H1 (cell line): ENCODE data around the gene CYB5R3.

Experiments used
- ATF2 ChIP-seq: IDR thresholded peaks from 2 replicates; pipeline ENCODE4 v1.6.1; 2012; ENCODE audit warnings: low read length, inconsistent platforms
- CBX5 ChIP-seq: fragments of 300-800, 300-1000 bp; sonication (generic); IDR thresholded peaks from 2 replicates; pipeline ENCODE4 v1.7.1; 2016; ENCODE audit warnings: antibody characterized with exemption, low read length, low read depth
- HDAC2 ChIP-seq, 2 experiments: fragments of 300-600 bp in 1 of 2; sonication (generic) in 1 of 2; IDR thresholded peaks; 2 replicates each; pipeline ENCODE4 v1.6.1; 2011 to 2012; ENCODE audit warnings: low read depth in 2 of 2, low read length in 2 of 2, mild to moderate bottlenecking in 2 of 2, moderate library complexity in 2 of 2, borderline replicate concordance in 1 of 2, inconsistent platforms in 1 of 2
- POLR2A ChIP-seq, 2 experiments: IDR thresholded peaks; 1 replicate in 1 of 2; 2 replicates in 1 of 2; pipeline ENCODE4 v1.6.1; 2011; ENCODE audit warnings: low read depth in 2 of 2, low read length in 2 of 2, mild to moderate bottlenecking in 2 of 2; ENCODE audit errors: control extremely low read depth in 1 of 2
- POLR2AphosphoS5 ChIP-seq: IDR thresholded peaks from 2 replicates; pipeline ENCODE4 v1.6.1; 2011; ENCODE audit warnings: low read depth, low read length
- RNF2 ChIP-seq: fragments of 200-900, 300-1000 bp; sonication (generic); IDR thresholded peaks from 2 replicates; pipeline ENCODE4 v1.7.1; 2016; ENCODE audit warnings: borderline replicate concordance, low read depth, mild to moderate bottlenecking, antibody characterized with exemption, low read length; ENCODE audit not compliant: poor library complexity, severe bottlenecking; ENCODE audit errors: missing control alignments
- SIN3A ChIP-seq, 2 experiments: IDR thresholded peaks in 1 of 2; conservative IDR thresholded peaks in 1 of 2; 2 replicates each; pipeline ENCODE4 v1.6.1; 2011 to 2012; ENCODE audit warnings: low read length in 2 of 2, improper control_type of control experiment in 1 of 2, low read depth in 1 of 2, mild to moderate bottlenecking in 1 of 2
- SRF ChIP-seq: IDR thresholded peaks from 2 replicates; pipeline ENCODE4 v1.6.1; 2011; ENCODE audit warnings: mild to moderate bottlenecking, low read depth, low read length, moderate library complexity
- TAF1 ChIP-seq: IDR thresholded peaks from 2 replicates; pipeline ENCODE4 v1.6.1; 2011; ENCODE audit warnings: mild to moderate bottlenecking, low read depth, low read length
- TCF12 ChIP-seq: IDR thresholded peaks from 2 replicates; pipeline ENCODE4 v1.6.1; 2011; ENCODE audit warnings: low read depth, mild to moderate bottlenecking, low read length
- ZNF274 ChIP-seq: IDR thresholded peaks from 2 replicates; pipeline ENCODE4 v1.7.0; 2012; ENCODE audit warnings: low read length, borderline replicate concordance; ENCODE audit errors: extremely low read depth
- TF ChIP-seq, protein P1 (sequence below), 3 experiments: IDR thresholded peaks; 1 replicate in 2 of 3; 2 replicates in 1 of 3; pipeline versions ENCODE4 v1.5.1 to v1.6.1; 2011; ENCODE audit warnings: low read length in 3 of 3, mild to moderate bottlenecking in 3 of 3, inconsistent platforms in 2 of 3, low read depth in 1 of 3, moderate library complexity in 1 of 3; ENCODE audit not compliant: insufficient read depth in 1 of 3; ENCODE audit errors: control extremely low read depth in 1 of 3

DNA sequence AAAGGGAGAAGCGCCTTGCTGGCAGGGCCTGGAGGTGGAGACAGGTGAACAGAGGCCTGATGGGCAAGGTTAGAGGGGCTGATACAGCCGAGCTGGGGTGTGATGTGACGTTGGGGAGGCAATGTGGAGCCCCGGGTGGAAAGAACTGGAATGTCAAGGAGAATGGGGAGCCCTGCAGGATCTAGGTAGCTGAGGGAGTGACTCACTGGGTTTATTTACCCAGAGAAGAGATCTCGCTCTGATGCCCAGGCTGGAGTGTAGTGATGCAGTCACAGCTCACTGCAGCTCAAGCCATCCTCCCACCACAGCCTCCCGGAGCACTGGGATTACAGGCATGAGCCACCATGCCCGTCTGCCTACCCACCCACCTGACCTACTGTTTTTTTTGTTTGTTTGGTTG, 1.9 kb upstream of the CYB5R3 start:
- TF ChIP-seq RNF2 (no peak), CBX5 (no peak), POLR2A (IDR thresholded peaks at IDR 0.05; ENCODE audit: control extremely low read depth in 1 of 2, low read depth in 2 of 2, low read length in 2 of 2) (no peak), SIN3A (conservative IDR thresholded peaks at IDR 0.05 in 1 of 2, IDR thresholded peaks at IDR 0.05 in 1 of 2; ENCODE audit: low read depth in 1 of 2, low read length in 2 of 2) (no peak), POLR2AphosphoS5 (no peak), TAF1 (no peak), SRF (no peak), ZNF274 (no peak), HDAC2 (IDR thresholded peaks at IDR 0.05; ENCODE audit: borderline replicate concordance in 1 of 2, low read depth in 2 of 2, low read length in 2 of 2) (no peak), TCF12 (no peak), ATF2 (no peak)
- TF ChIP-seq, protein P1, sequence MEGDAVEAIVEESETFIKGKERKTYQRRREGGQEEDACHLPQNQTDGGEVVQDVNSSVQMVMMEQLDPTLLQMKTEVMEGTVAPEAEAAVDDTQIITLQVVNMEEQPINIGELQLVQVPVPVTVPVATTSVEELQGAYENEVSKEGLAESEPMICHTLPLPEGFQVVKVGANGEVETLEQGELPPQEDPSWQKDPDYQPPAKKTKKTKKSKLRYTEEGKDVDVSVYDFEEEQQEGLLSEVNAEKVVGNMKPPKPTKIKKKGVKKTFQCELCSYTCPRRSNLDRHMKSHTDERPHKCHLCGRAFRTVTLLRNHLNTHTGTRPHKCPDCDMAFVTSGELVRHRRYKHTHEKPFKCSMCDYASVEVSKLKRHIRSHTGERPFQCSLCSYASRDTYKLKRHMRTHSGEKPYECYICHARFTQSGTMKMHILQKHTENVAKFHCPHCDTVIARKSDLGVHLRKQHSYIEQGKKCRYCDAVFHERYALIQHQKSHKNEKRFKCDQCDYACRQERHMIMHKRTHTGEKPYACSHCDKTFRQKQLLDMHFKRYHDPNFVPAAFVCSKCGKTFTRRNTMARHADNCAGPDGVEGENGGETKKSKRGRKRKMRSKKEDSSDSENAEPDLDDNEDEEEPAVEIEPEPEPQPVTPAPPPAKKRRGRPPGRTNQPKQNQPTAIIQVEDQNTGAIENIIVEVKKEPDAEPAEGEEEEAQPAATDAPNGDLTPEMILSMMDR (IDR thresholded peaks at IDR 0.05; ENCODE audit: control extremely low read depth in 1 of 3, insufficient read depth in 1 of 3, low read depth in 1 of 3, low read length in 3 of 3): no peak
